ENCODE measurements around the gene DENND1A. TPM values are rescaled to one million over a fixed set of nuclear protein-coding genes. Genes with fewer than 3 reads are reported as not detected.

The DENND1A gene
- total and polyA plus RNA-seq, 12 donors = 7.3 to 36.7 (median 19.6) TPM

DNA sequence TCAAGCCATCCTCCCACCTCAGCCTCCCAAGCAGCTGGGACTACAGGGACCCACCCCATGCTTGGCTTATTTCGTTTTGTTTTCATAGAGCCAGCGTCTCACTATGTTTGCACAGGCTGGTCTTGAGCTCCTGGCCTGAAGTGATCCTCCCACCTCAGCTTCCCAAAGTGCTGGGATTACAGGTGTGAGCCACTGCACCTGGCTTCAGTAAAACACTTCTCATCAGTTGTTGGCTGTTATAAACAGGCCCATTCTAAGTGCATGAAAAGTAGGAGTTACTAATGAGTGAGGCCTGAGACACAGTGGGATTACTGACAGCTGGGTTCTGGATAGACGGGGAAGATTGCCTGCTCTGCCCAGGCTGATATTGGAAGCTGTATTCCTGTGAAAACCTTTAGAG, 570.4 kb downstream of the DENND1A start:
- TF ChIP-seq CTCF (IDR thresholded peaks at IDR 0.05) (no peak), POLR2A (IDR thresholded peaks at IDR 0.05) (no peak)
- 64 to 78% (median 75%) methylated on average over 3 of the region's 3 CpGs for WGBS, 4 donors
- no peak overlapping the region for H3K27ac ChIP-seq
- no peaks in the 10 kb centered on the region for H3K4me1 ChIP-seq (replicated peaks in 1 of 2)
- no peak for DNase-seq
- no peaks in the 10 kb centered on the region for H3K36me3 ChIP-seq (replicated peaks in 1 of 2)
- no peaks in the 10 kb centered on the region for H3K9me3 ChIP-seq (replicated peaks in 1 of 3)
- H3K27me3 ChIP-seq = peaks cover 7% of the 10 kb centered on the region
- no peak overlapping the region for H3K4me3 ChIP-seq
- intact Hi-C loops (cut with DNase I) = no loop called here

DNA sequence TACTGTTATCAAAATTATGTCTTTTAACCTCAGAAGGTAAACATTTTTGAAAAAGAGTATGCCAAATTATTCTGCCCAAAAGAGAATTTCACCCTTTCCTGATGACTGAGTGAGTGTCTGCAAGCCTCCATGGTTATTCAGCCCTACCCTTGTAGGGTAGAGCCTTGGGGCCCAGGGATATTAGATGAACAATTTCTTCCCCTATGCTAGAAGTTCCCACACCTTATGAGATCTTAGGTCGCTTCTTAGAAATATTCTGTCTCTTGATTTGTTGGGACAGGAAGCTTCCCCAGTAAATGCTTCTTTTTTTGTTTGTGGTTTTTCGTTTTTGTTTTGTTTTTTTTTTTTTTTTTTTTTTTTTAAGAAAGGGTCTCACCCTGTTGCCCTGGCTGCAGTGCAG, 570.8 kb downstream of the DENND1A start:
- 64 to 73% (median 69%) methylated on average over 2 of the region's 2 CpGs for WGBS, 4 donors
- Histone ChIP-seq H3K27ac (no peak overlapping the region), H3K4me3 (no peak overlapping the region), H3K36me3 (replicated peaks in 1 of 2) (no peaks in the 10 kb centered on the region), H3K9me3 (replicated peaks in 1 of 3) (no peaks in the 10 kb centered on the region), H3K4me1 (replicated peaks in 1 of 2) (no peaks in the 10 kb centered on the region), H3K27me3 (peaks cover 10% of the 10 kb centered on the region)
- intact Hi-C loops (cut with DNase I) = no loop called here
- DNase-seq = no peak
- TF ChIP-seq POLR2A (IDR thresholded peaks at IDR 0.05) (no peak), CTCF (IDR thresholded peaks at IDR 0.05) (no peak)

- H3K36me3 ChIP-seq (replicated peaks in 1 of 2) = no peaks in the 10 kb centered on the region
- no peak overlapping the region for H3K27ac ChIP-seq
- no peaks in the 10 kb centered on the region for H3K9me3 ChIP-seq (replicated peaks in 1 of 3)
- no peak overlapping the region for H3K4me3 ChIP-seq
- 76 to 84% (median 80%) methylated on average over 9 to 10 of the region's 10 CpGs for WGBS, 4 donors
- intact Hi-C loops (cut with DNase I) = no loop called here
- H3K4me1 ChIP-seq (replicated peaks in 1 of 2) = no peaks in the 10 kb centered on the region
- TF ChIP-seq POLR2A (IDR thresholded peaks at IDR 0.05) = no peak
- no peak for TF ChIP-seq CTCF (IDR thresholded peaks at IDR 0.05)
- no peak for DNase-seq
- H3K27me3 ChIP-seq = peaks cover 16% of the 10 kb centered on the region
These were observed 571.6 kb downstream of the DENND1A start for GRCh38 chr9:123358181-123358905.

GRCh38 chr9:123357743-123358059, 572.2 kb downstream of the DENND1A start:
- Histone ChIP-seq H3K36me3 (replicated peaks in 1 of 2) (no peaks in the 10 kb centered on the region), H3K4me1 (replicated peaks in 1 of 2) (no peaks in the 10 kb centered on the region), H3K27me3 (peaks cover 23% of the 10 kb centered on the region), H3K4me3 (no peak overlapping the region), H3K9me3 (replicated peaks in 1 of 3) (no peaks in the 10 kb centered on the region), H3K27ac (no peak overlapping the region)
- DNase-seq = no peak
- TF ChIP-seq POLR2A (IDR thresholded peaks at IDR 0.05) (no peak), CTCF (IDR thresholded peaks at IDR 0.05) (no peak)
- intact Hi-C loops (cut with DNase I) = no loop called here
- 93 to 100% (median 100%) methylated on average over 2 of the region's 2 CpGs for WGBS, 4 donors

All from adrenal gland (tissue), 12 donors.